Measurements from ENCODE around the gene TRAPPC6A.

DNA sequence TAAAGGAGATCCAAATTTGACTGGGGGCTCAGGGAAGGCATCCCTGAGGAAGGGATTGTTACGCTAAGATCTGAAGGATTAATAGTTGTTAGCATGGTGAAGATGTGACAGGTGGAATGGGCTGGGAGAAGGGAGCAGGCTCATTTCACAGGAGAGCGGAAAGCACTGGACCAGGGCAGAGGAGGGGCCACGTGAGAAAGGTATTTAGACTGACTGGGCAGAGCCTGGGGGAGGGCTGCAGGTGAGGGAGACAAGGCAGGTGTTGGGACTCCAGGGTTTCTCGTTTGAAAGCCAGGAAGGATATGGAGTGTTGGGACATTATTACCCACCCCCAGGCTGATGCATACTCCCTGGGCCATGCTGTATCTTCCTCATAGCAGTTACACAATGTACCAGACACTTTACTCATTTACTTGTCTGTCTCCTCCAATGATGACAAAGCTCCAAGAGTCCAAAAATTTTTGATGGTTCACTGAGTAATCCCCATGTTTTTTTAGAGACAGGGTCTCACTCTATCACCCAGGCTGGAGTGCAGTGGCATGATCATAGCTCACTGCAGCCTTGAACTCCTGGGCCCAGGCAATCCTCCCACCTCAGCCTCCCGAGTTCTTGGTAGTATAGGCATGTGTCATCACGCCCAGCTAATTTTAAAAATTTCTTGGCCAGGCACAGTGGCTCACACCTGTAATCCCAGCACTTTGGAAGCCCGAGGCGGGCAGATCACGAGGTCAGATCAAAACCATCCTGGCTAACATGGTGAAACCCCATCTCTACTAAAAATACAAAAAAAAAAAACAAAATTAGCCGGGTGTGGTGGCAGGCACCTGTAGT lies 2.3 kb downstream of the TRAPPC6A start:
- TF ChIP-seq, protein P1, sequence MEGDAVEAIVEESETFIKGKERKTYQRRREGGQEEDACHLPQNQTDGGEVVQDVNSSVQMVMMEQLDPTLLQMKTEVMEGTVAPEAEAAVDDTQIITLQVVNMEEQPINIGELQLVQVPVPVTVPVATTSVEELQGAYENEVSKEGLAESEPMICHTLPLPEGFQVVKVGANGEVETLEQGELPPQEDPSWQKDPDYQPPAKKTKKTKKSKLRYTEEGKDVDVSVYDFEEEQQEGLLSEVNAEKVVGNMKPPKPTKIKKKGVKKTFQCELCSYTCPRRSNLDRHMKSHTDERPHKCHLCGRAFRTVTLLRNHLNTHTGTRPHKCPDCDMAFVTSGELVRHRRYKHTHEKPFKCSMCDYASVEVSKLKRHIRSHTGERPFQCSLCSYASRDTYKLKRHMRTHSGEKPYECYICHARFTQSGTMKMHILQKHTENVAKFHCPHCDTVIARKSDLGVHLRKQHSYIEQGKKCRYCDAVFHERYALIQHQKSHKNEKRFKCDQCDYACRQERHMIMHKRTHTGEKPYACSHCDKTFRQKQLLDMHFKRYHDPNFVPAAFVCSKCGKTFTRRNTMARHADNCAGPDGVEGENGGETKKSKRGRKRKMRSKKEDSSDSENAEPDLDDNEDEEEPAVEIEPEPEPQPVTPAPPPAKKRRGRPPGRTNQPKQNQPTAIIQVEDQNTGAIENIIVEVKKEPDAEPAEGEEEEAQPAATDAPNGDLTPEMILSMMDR (IDR thresholded peaks at IDR 0.05; ENCODE audit: low read length) = no peak
- TF ChIP-seq EZH2 (IDR thresholded peaks at IDR 0.05; ENCODE audit: borderline replicate concordance, low read length) = no peak

Measured in OCI-LY1 (cell line).